Gastrocnemius medialis (tissue), 4 donors: ENCODE measurements around the gene SETDB1.

Source experiments
- CTCF ChIP-seq, 5 experiments: fragments of 450-650 bp in 3 of 5; fragments of 200-600 bp in 2 of 5; sonication (generic) in 2 of 5; IDR thresholded peaks in 4 of 5; conservative IDR thresholded peaks in 1 of 5; 1 replicate in 4 of 5; 2 replicates in 1 of 5; pipeline ENCODE4 v1.5.1; 2016 to 2019; ENCODE audit warnings: antibody characterized with exemption in 5 of 5, mild to moderate bottlenecking in 3 of 5, moderate library complexity in 3 of 5
- POLR2A ChIP-seq, 2 donors: fragments of 450-650 bp; IDR thresholded peaks; one replicate each; pipeline ENCODE4 v1.6.1; 2017; ENCODE audit warnings: antibody characterized with exemption in 2 of 2, mild to moderate bottlenecking in 2 of 2, moderate library complexity in 2 of 2

GRCh38 chr1:151011154-151011850 lies 85.1 kb downstream of the SETDB1 start:
- no peak for TF ChIP-seq CTCF (IDR thresholded peaks at IDR 0.05 in 4 of 5, conservative IDR thresholded peaks at IDR 0.05 in 1 of 5)
- TF ChIP-seq POLR2A (IDR thresholded peaks at IDR 0.05): no peak
